Smooth muscle cell (in vitro differentiated cells): ENCODE measurements around the gene MCTP1. TPM values are rescaled to one million over a fixed set of nuclear protein-coding genes. Genes with fewer than 3 reads are reported as not detected.

ENCODE experiments used
- DNase-seq: peaks from one replicate; lab custom pipeline; 2025; ENCODE audit not compliant: unreplicated experiment; lab: John Stamatoyannopoulos, UW
- H2AFZ ChIP-seq: fragments of 200-600 bp; sonication (generic); 2 replicates; pipeline ENCODE4 v1.6.0; 2016; ENCODE audit warnings: antibody characterized with exemption, low read depth, mild to moderate bottlenecking
- H3F3A ChIP-seq: fragments of 200-600 bp; sonication (generic); 2 replicates; pipeline ENCODE4 v1.6.0; 2017; ENCODE audit warnings: antibody characterized with exemption, low read depth
- H3K27ac ChIP-seq: fragments of 200-600 bp; sonication (generic); 2 replicates; pipeline ENCODE4 v1.5.1; 2016; ENCODE audit warnings: low read depth, mild to moderate bottlenecking
- H3K27me3 ChIP-seq: fragments of 200-600 bp; sonication (generic); 2 replicates; pipeline ENCODE4 v1.6.1; 2016; ENCODE audit warnings: low read depth, mild to moderate bottlenecking
- H3K36me3 ChIP-seq: fragments of 200-600 bp; sonication (generic); 2 replicates; pipeline ENCODE4 v1.5.1; 2016; ENCODE audit warnings: low read depth
- H3K4me1 ChIP-seq: fragments of 200-600 bp; sonication (generic); 2 replicates; pipeline ENCODE4 v1.5.1; 2016; ENCODE audit warnings: low read depth
- H3K4me2 ChIP-seq: fragments of 200-600 bp; sonication (generic); 2 replicates; pipeline ENCODE4 v1.6.0; 2016; ENCODE audit warnings: mild to moderate bottlenecking
- H3K4me3 ChIP-seq: fragments of 200-600 bp; sonication (generic); 2 replicates; pipeline ENCODE4 v1.5.1; 2016; ENCODE audit warnings: mild to moderate bottlenecking
- H3K79me2 ChIP-seq: fragments of 200-600 bp; sonication (generic); 2 replicates; pipeline ENCODE4 v1.6.0; 2016; ENCODE audit warnings: low read depth, mild to moderate bottlenecking
- H3K9ac ChIP-seq: fragments of 200-600 bp; sonication (generic); 2 replicates; pipeline ENCODE4 v1.6.0; 2016; ENCODE audit warnings: low read depth
- H3K9me3 ChIP-seq: fragments of 200-600 bp; sonication (generic); replicated peaks from 2 replicates; pipeline ENCODE4 v1.5.1; 2016; ENCODE audit warnings: low read depth
- H4K20me1 ChIP-seq: fragments of 200-600 bp; sonication (generic); 2 replicates; pipeline ENCODE4 v1.6.0; 2016; ENCODE audit warnings: low read depth
- CTCF ChIP-seq: fragments of 200-600 bp; sonication (generic); IDR thresholded peaks from 2 replicates; pipeline ENCODE4 v1.5.1; 2017; ENCODE audit warnings: borderline replicate concordance, mild to moderate bottlenecking, antibody characterized with exemption; ENCODE audit not compliant: insufficient read depth, poor library complexity, severe bottlenecking
- WGBS: methylation state at CpG from one replicate; pipeline ENCODE4 v1.1.7; 2016; ENCODE audit warnings: low lambda C conversion rate; 5-methylcytosine and 5-hydroxymethylcytosine counted together
- polyA plus RNA-seq: library from polyadenylated mRNA; unstranded; fragments of >200 nt; fragmentation: Nextera tagmentation; extraction: Ambion mirVana; gene quantifications from 2 replicates; pipeline ENCODE4 v1.2.1, GENCODE V29; 2016
- total RNA-seq: library from RNA; depleted of rRNA; stranded (reverse); fragments of >200 nt; gene quantifications from 2 replicates; pipeline ENCODE4 v1.2.3, GENCODE V29; 2014

MCTP1 gene
- total and polyA plus RNA-seq, 2 experiments from 2014 or later = 1.1 to 4.8 TPM

- DNase-seq = no peak
- H3K27ac ChIP-seq = no peak overlapping the region
These were observed 591.7 kb downstream of the MCTP1 start for GRCh38 chr5:94693043-94693822.

GRCh38 chr5:94692581-94692980, 592.3 kb downstream of the MCTP1 start:
- DNase-seq = no peak
- no peaks in the 10 kb centered on the region for H3K27me3 ChIP-seq
- no peak for TF ChIP-seq CTCF
- no peaks in the 10 kb centered on the region for H3F3A ChIP-seq
- H3K79me2 ChIP-seq = no peaks in the 10 kb centered on the region
- H3K27ac ChIP-seq = no peak overlapping the region
- H3K36me3 ChIP-seq = no peaks in the 10 kb centered on the region
- WGBS = 82% methylated on average over 3 of the region's 3 CpGs
- no peaks in the 10 kb centered on the region for H3K9me3 ChIP-seq
- no peak overlapping the region for H3K4me3 ChIP-seq
- H4K20me1 ChIP-seq = no peaks in the 10 kb centered on the region
- no peaks in the 10 kb centered on the region for H3K4me1 ChIP-seq
- H3K4me2 ChIP-seq = no peak overlapping the region
- H3K9ac ChIP-seq = no peak overlapping the region
- H2AFZ ChIP-seq = no peak overlapping the region

More at GRCh38 chr5:94693043-94693822, 591.7 kb downstream of the MCTP1 start:
- H3K4me3 ChIP-seq = no peak overlapping the region
- no peak overlapping the region for H3K4me2 ChIP-seq
- no peak overlapping the region for H2AFZ ChIP-seq
- 63% methylated on average over 5 of the region's 5 CpGs for WGBS
- no peak overlapping the region for H3K9ac ChIP-seq
- no peaks in the 10 kb centered on the region for H3K36me3 ChIP-seq
- no peaks in the 10 kb centered on the region for H3K27me3 ChIP-seq
- no peaks in the 10 kb centered on the region for H3K4me1 ChIP-seq
- H3F3A ChIP-seq = no peaks in the 10 kb centered on the region
- TF ChIP-seq CTCF = peak; percentile 44
- no peaks in the 10 kb centered on the region for H3K79me2 ChIP-seq
- no peaks in the 10 kb centered on the region for H3K9me3 ChIP-seq
- no peaks in the 10 kb centered on the region for H4K20me1 ChIP-seq

GRCh38 chr5:94691949-94692348, 592.9 kb downstream of the MCTP1 start:
- no peaks in the 10 kb centered on the region for H3K27me3 ChIP-seq
- H3F3A ChIP-seq = no peaks in the 10 kb centered on the region
- H3K4me3 ChIP-seq = no peak overlapping the region
- H3K36me3 ChIP-seq = no peaks in the 10 kb centered on the region
- no peak overlapping the region for H3K9ac ChIP-seq
- no peaks in the 10 kb centered on the region for H4K20me1 ChIP-seq
- H3K4me2 ChIP-seq = no peak overlapping the region
- TF ChIP-seq CTCF = no peak
- H3K9me3 ChIP-seq = no peaks in the 10 kb centered on the region
- no peak for DNase-seq
- 78% methylated on average over 4 of the region's 4 CpGs for WGBS
- no peaks in the 10 kb centered on the region for H3K79me2 ChIP-seq
- no peak overlapping the region for H2AFZ ChIP-seq
- no peaks in the 10 kb centered on the region for H3K4me1 ChIP-seq
- no peak overlapping the region for H3K27ac ChIP-seq

GRCh38 chr5:94691291-94691690, 593.6 kb downstream of the MCTP1 start:
- Histone ChIP-seq H4K20me1 (no peaks in the 10 kb centered on the region), H3K27ac (no peak overlapping the region), H2AFZ (no peak overlapping the region), H3K36me3 (no peaks in the 10 kb centered on the region), H3K27me3 (no peaks in the 10 kb centered on the region), H3K4me1 (no peaks in the 10 kb centered on the region), H3K79me2 (no peaks in the 10 kb centered on the region), H3K4me3 (no peak overlapping the region), H3K9me3 (no peaks in the 10 kb centered on the region), H3K4me2 (no peak overlapping the region), H3F3A (no peaks in the 10 kb centered on the region), H3K9ac (no peak overlapping the region)
- DNase-seq = no peak
- TF ChIP-seq CTCF = no peak
- 100% methylated on average over 1 of the region's 1 CpG for WGBS
